ENCODE results near the gene ERCC2.
A peak's percentile ranks its signal among the peaks of the same experiment; 100 is the strongest.

ERCC2 gene

DNA sequence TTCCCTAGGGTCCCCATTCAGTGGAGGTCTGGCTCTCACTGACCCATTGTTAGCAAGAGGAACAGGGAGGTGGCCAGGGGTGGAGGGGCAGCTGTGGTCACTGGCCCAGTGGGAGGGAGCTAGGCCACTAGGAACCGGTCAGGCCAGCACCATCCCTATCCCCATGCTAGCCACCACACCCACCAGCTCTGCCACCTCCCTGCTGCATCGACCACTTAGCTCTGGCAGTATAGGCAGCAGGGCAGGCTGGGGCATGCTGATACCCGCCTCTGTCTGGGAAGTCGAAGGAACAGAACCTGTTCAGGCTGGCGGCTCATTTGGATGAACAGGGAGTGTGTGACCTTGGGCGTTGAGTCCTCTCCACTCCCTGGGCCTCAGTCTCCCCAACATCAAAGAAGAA, 29.8 kb upstream of the ERCC2 start:
- DNase-seq, result no peak

GRCh38 chr19:45395821-45396617, 25.6 kb upstream of the ERCC2 start:
- DNase-seq, result no peak

DNA sequence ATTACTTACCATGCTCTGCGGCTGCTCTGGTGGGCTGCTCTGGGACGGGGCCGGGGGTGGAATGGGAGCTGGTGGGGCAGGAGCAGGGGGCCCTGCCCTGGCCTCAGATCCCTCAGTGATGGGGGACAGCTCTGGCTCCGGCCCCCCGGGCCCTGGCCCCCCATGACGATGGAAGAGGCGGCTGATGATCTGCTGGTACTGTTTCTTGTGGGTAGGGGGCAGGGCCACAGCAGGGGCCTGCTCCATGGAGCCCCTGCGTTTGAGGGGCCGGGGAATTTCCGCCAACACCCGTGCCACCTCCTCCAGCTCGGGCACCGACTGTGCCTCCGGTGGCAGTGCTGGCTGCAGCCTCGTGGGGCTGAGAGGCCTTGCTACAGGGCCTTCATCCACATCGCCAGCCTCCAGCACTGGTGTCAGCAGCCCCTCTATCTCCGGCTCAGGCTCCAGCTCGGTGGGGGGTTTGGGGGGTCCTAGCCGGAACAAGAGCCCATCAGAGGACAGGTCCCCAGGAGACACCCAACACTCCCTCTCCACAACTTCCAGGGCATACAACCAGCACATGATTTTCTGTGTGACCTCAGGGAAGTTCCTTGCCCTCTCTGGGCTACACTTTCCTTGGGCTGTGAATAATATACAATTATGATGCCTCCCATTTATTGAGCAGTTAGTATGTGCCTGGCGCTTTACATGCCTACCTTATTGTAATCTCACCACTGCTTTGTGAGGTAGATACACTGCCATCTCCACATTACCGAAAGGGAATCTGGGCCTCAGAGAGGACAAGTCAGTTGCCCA, 21.7 kb upstream of the ERCC2 start:
- no peak for DNase-seq

DNA sequence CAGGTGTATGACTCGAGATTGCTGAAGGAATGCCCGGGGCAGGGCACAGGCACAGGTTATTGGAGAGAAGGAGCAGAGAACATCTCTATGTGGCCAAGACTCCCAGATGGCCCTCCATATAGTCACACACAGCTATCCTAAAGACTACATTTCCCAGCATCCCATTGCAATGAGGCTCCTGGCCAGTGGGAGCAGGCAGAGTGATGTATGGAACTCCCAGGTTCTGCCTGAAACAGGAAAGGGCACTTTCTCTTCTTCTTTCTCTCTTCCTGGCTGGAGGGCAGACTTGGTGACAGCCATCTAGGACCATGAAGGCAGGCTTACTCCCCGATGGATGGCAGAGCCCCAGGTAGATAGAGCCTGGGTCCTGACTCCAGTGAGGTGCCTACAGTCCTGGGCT, 21.0 kb upstream of the ERCC2 start:
- DNase-seq, result no peak

DNA sequence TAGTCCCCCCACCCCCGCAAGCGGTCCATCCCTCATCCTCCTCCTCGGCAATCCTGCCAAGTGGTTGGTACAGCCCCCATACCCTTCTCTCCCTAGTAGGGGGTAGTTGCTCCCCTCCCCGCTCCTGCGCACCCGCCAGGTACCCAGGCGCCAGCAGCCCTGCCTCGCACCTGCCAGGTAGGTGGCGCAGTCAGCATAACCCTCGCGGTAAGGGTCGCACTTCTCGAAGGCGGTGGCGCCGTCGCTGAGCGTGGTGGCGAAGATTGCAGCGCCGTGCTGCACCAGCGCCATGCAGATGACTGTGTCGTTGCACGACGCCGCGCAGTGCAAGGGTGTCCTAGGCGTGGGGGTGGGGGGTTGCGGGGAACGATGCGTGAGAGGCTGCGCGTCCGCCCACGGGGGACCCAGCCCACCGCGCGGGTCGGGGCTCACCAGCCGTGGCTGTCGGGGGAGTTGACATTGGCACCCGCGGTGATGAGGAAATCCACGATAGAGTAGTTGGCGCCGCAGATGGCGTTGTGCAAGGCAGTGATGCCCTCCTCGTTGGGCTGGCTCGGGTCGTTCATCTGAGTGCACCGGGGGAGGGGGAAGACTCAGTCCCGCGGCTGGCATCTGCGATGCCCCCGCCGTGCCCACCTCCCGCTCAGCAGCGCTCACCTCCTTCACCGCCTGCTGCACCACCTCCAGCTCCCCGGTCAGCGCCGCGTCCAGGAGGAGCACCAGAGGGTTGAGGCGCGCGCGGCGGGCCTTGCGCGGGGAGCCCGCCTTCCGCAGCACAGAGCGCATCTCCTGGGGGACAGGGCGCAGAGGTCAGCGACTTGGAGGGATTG, 15.2 kb upstream of the ERCC2 start:
- no peak for DNase-seq

- no peak for DNase-seq
These were observed 12.1 kb upstream of the ERCC2 start for GRCh38 chr19:45382426-45382825.

GRCh38 chr19:45380107-45380506, 9.7 kb upstream of the ERCC2 start:
- no peak for DNase-seq

DNA sequence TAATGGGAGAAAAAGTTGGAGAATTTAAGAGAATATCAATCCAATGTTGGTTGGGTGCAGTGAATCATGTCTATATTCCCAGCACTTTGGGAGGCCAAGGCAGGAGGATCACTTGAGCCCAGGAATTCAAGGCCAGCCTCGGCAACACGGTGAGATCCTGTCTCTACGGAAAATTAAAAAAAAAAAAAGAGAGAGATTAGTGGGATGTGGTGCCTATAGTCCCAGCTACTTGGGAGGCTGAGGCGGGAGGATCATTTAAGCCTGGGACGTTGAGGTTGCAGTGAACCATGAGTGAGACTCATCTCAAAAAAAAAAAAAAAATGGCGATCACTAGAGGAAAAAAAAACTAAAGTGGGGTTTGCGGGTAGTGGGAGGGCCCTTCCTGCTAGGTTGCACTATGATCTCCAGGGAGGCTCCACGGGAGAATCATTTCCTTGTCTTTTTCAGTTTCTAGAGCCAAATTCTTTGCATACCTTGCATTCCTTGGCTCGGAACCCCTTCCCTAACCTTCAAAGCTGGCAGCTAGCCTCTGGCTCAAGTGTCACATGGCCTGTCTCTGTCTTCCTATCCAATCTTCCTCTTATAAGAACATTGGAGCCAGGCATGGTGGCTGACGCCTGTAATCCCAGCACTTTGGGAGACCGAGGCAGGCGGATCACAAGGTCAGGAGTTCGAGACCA, 5.8 kb upstream of the ERCC2 start:
- no peak for DNase-seq

GRCh38 chr19:45368737-45369340, 1.5 kb downstream of the ERCC2 start:
- DNase-seq, result peak; percentile 43

GRCh38 chr19:45368127-45368526, 2.2 kb downstream of the ERCC2 start:
- DNase-seq, result no peak

- peak; percentile 13 for DNase-seq
These were observed 5.7 kb downstream of the ERCC2 start for GRCh38 chr19:45364696-45365095.

GRCh38 chr19:45363861-45364459, 6.4 kb downstream of the ERCC2 start:
- DNase-seq, result peak; percentile 2

DNA sequence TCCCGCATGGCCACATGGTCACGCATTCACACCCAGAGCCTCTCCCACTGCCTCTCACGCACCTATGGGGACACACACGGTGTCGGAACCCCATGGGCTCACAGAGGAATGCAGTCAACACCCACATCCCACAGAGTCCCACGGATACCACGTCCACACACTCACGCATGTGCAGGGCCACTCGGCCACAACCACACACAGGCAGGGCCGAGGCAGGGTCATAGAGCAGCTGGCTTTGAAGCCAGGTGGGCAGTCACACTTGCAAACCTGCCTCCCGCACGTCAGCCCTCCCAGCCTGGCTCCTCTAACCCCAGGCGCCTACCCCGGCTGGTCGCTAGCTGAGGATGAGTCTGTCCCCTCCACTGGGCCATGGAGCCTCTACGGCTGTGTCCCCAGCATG, 8.1 kb downstream of the ERCC2 start:
- DNase-seq, result peak; percentile 14

DNA sequence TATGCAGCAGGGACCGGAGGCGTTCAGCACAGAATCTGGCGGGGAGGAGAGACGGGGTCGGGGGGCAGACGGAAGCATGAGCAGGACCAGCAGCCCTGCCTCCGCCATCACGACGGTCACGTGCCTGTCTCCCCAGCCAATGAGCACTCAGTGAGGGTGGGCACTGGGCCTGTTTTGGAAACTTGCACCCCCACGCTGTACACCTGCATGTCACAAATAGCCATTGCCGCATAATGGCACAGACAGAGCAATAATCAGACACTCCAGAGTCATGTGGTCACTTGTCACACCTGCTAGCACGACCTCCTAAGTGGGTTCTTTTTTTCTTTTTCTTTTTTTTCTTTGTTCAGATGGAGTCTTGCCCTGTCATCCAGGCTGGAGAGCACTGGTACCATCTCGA, 8.8 kb downstream of the ERCC2 start:
- no peak for DNase-seq

DNA sequence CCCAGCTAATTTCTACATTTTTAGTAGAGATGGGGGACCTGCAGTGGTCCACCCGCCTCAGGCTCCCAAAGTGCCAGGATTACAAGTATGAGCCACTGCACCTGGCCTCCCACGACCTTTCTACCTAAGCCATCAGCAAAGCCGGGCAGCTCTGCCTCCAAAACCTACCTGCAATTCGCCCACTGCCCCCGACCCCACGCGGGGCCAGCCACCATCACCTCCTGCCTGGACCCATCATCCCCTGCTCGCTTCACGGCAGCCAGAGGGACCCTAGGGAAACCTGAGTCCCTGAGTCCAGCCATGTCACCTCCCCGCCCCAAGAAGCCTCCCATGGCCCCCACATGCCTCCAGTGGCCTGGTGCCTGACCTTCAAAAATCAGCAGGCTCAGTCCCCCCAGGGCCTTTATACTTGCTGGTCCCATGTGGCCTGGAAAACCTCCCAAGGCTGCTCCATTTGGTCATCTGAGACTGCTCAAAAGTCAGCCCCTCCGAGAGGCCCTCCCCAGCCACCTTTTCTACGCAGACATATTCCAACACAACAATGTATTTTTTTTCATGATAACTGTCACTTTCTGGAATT, 12.1 kb downstream of the ERCC2 start:
- peak; percentile 2 for DNase-seq

GRCh38 chr19:45357445-45357783, 13.0 kb downstream of the ERCC2 start:
- peak; percentile 8 for DNase-seq

DNA sequence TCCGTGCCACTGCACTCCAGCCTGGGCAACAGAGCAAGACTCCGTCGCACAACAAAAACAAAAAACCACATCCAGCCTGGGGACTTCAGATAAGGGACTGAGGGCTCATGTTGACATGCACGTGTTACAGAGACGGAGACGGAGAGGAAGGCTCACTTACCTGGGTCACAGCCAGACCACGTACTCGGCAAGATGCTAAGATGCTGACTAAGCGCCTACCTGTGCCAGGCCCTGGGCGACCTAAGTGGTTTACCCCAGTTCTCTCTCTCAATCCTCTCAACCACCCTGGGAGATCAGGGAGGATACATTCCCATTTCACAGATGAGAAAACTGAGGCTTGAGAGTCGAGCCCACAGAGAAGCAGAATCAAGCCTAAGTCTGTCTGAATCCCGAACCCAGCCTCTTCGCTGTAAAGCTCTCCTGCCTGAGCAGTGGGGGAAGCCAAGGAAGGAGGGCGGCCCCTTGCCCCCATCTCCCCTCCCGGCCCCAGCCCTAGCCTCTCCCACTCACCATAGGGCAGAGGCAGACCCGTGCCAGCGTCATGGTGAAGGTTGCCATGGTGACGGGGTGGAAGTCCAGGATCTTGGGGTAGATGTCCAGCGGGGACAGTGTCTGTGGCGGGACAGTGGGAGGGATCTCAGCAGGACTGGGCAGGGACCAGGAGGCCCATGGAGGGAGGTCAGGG, 13.5 kb downstream of the ERCC2 start:
- DNase-seq, result peak; percentile 2

GRCh38 chr19:45355910-45356309, 14.5 kb downstream of the ERCC2 start:
- no peak for DNase-seq

GRCh38 chr19:45355402-45355801, 15.0 kb downstream of the ERCC2 start:
- DNase-seq, result no peak

DNA sequence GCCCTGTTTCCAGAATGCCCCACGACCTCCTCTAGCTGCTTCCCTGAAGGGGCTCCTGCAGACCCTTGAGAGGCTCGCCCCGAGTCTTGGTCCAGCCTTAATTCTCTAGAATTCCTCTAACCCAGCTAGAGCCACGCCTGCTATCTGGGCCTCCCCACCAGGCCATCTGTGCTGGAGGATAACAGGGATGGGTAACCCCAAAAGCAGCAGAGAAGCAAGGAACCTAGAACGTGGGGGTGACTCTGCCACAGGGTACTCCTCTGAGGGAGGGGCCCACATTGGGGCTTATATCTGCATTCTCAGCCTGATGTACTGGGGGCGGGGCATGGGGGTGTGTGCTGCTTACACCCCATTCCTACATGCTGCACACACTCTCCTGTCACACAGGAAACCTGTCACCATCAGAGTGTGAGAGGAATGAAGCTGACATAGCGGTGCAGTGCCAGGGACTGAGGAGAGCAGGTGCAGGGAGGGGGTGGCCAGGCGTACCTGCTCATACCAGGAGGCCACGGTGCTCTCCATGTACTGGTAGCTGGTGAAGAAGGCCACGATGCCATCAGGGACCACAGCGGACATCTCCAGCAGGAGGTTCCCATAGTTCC, 16.0 kb downstream of the ERCC2 start:
- DNase-seq, result peak; percentile 8

Measured in 8988T (cell line).